ENCODE results near the gene ELANE.
"Not testable (repeated sequence)": the region's sequence is repeated elsewhere in the genome, so short reads cannot be mapped to it uniquely, and the experiment has no call there.

Gene ELANE

DNA sequence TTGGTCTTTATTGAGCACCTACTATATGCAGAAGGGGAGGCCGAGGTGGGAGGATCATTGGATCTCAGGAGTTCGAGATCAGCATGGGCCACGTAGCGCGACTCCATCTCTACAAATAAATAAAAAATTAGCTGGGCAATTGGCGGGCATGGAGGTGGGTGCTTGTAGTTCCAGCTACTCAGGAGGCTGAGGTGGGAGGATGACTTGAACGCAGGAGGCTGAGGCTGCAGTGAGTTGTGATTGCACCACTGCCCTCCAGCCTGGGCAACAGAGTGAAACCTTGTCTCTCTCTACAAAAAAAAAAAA lies 11.2 kb downstream of the ELANE start:
- DNase-seq = no peak

DNA sequence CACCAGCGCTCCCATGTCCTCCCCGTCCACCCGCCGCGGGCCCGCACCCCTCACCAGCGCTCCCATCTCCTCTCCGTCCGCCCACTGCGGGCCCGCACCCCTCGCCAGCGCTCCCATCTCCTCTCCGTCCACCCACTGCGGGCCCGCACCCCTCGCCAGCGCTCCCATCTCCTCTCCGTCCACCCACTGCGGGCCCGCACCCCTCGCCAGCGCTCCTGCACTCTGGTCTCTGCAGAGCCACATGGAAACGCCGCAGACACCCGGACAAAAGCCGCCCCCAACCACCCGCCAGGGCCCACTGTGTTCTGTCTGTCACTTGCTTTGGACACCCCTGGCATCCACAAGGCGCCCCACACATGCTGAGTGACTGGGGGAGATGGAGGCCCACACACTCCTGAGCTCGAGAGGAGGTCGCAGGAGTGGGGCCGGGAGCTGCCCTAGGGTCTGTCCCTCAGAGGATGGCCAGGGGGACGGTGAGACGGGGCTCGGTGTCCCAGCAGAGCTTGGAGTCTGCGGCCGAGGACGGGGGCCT lies 14.7 kb downstream of the ELANE start:
- no peak for DNase-seq

DNA sequence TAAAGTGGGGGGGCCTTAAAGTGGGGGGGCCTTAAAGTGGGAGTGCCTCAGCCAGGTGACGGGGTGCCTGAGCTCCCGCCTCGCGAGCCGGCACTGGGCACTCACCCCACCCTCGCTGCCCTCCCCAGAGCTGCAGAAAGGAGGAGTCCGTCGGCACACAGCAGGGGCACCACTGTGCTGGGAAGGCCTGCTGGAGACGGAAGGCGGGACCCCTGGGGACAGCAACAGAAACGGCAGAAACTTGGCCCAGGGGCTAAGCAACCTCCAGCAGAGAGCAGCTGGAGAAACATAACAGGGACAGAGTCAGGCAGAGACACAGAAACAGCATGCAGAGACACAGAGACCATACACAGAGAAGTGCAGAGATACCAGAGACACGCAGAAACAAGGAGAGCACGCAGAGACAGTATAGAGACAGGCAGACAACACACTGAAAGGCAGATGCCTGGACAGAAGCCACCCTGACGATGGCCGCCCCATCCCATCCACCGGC lies 15.2 kb downstream of the ELANE start:
- no peak for DNase-seq

DNA sequence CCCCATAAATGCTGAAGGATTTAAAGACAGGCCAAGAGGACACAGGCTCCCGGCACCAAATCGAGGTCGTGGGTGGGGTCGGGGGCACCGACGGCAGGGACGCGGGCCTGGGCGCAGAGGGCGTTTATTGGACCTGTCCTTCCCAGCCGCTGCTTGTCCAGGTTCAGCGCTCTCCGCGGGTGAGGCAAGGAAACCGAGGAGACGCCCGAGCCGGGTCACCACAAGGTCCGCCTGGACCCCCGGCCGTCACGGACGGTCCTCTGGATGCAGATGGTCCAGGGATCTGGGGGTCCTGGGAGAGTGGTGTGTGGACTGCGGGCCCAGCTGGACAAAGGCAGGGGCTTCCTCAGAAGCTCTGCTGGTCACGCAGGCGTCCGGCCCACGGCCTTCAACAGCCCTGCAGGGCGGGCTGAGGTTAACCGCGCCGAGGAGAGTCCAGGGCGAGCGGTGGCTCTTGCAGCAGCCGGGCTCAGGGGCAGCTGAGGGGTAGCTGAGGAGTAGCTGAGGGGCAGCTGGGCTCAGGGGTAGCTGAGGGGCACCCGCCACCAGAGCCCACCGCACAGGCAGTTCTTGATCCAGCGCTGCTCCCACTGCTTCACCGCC lies 15.9 kb downstream of the ELANE start:
- DNase-seq = no peak

DNA sequence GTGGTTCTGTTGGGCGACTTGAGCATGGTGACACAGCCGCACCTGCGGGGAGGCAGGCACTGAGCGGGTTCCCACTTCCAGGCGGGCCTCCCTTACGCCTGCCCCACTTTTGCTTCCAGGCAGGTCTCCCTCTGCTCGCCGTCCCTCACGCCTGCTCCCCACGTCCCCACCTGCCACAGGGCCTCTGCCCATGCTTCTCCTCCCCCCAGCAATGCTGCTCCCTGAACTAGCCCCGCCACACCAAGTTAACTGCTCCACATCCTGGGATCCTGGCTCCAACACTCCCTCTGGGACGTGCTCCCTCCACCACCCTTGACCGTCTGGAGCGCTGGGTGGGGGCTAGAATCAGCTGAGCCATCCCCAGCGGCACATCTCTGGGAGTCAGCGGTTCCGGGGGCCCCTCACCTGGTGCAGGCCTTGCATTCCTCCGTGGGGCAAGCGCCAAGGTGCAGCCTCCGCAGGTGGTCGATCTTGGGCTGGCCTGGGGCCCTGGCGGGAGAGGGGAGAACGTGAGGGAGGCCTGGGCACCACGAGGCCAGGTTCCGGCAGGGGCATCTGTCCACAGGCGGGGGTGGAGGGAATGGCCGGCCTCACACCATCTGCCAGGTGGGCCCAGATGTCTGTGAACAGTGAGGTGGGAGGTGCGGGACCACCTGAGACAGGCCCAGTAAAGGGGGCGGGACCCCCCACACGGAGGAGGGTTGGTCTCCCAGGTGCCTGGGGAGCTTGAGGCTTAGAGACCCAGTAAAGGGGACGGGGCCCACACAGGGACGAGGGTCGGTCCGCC lies 16.5 kb downstream of the ELANE start:
- DNase-seq = no peak

DNA sequence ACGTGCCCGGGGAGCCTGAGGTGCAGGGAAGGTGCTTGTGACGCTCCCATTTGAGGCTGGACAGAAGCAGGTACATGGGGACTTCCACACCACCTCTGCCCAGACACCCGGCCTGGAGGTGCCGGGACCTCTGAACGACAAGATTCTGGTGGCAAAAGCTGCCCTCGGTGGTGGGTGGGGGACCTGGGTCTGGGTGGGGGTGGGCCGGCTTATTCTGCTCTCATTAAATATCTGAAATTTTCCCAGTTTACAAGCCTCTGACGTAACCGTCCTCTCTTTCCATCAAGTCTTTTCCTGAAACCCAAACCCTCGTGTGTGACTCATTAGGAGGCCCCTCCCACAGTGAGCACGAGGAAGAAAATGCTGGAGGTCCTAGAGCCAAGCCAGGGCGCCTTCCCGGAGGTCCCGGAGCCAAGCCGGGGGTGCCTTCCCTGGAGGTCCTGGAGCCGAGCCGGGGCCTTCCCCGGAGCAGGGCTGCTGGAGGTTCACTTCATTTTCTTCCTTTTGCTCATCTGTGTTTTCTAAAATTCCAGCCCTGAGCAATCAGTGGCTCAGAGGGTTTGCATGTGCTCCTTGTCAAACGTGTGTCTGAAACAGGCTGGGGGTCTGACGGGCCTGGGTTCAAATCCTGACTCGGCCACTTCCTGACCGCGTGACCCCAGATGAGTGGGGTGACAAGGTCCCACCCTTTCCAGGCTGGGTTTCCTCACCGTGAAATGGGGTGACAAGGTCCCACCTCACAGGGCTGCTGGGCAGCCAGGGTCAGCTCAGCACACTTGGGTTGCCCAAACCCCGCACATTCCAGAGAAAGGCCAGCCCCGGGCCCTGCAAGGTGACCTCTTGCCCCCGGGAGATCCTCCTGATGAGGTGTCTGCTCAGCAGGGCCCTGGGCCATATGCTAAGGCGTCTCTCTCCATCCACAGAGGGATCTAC lies 17.4 kb downstream of the ELANE start:
- DNase-seq = no peak

DNA sequence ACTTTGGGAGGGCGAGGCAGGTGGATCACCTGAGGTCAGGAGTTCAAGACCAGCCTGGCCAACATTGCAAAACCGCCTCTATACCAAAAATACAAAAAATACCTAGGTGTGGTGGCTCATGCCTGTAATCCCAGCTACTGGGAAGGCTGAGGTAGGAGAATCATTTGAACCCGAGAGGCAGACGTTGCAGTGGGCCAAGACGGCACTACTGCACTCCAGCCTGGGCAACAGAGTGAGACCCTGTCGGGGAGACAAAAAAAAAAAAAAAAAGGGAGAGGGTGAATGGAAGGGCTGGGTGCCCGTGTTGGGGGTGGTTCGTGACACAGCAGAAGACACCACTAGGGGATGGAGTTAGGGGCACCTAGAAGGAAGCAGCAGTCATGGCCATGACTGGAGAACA lies 18.2 kb downstream of the ELANE start:
- DNase-seq = no peak

DNA sequence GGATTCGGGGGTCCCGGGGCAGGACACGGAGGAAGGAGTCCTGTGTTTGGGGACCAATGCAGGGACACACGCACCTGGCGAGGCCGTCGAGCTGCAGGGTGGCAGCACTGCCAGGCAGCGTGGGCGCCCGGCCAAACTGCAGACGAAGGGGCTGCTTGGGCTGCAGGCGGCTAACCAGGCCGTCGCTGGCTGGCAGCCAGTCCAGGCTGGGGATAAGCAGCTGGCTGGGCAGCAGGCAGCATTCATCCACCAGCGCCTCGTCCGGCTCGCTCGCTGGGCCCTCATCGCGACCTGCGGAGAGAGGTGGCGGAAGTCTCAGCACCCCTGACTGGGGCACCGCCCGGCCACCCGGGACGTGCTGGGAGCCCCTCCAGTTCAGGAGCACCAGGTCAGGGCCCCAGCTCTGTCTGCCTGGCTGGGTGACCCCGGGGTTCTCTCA lies 18.9 kb downstream of the ELANE start:
- DNase-seq = no peak

DNA sequence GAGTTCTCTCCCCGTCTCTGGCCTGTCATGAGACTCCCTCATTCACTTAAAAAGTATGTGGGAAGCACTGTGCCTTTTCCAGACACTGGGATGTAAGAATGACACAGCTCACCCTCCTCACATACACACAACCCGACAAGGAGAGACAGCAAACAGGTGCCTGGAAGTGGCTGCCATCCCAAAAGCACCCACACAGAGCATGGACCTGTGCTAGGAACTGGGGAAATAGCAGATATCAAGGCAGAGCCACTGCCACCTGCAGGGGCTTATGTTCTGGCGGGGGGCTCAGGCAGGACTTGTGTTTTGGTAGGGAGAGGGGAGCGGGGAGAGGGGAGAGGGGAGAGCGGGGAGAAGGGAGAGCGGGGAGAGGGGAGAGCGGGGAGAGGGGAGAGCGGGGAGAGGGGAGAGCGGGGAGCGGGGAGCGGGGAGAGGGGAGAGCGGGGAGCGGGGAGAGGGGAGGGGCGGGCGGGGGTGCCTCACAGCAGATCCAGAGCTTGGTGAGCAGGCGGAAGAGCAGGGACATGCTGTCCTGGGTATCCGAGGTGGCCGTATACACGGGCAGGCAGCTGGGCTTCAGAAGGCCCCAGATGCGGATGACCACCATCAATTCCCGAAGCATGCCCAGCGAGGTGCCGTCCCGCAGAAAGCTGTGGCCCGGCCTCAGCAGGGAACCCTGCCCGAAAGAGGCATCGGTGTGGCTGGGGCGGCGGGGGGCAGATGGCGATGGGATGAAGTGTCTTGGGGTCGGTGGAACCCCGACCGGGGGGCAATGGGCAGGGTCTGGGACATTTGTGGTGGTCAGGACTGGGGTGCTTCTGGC lies 19.6 kb downstream of the ELANE start:
- DNase-seq = peak in 1 of 2 donors; percentile 8

DNA sequence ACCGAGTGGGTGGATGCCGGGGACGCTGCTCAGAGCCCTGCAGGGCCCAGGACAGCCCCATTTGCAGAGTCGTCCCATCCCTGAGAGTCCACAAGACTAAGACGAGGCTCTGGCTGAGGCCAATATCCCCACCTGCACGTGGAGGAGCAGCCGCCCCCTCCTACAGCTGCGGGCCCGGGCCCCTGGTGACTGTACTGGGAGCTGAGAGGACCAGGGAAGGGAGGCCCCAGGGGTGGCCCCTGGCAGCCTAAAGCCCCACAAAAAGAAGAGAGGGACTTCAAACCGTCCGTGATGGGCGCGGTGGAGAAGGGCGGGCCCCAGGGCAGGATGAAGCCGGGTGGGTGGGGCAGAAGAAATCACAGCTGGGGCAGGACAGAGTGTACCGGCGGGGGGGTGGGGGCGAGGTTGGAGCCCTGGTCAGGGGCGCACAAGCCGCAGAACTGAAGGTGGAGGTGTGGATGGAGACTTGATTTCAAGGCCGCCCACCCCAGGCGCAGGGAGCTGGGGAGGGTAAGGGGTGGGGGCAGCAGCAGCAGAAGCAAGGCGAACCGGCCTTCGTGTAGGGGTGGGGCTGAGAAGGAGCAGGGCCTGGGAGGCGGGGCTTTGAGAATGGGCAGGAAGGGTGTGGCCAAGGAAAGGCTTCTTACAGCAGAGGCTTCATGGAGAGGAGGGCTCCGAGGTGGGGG lies 20.3 kb downstream of the ELANE start:
- DNase-seq = no peak

DNA sequence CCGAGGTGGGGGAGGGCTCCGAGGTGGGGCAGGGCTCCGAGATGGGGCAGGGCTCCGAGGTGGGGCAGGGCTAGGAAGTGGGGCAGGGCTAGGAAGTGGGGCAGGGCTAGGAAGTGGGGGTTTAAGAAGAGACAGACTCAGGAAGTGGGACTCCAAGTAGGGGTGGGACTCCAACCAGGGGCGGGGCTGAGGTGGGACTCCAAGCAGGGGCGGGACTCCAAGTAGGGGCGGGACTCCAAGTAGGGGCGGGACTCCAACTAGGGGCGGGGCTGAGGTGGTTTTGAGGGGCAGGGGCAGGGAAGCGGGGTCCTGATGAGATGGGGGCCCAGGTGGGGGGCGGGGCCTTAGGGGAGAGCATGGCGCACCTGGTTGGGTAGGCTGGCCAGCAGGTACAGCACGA lies 21.0 kb downstream of the ELANE start:
- DNase-seq = no peak

DNA sequence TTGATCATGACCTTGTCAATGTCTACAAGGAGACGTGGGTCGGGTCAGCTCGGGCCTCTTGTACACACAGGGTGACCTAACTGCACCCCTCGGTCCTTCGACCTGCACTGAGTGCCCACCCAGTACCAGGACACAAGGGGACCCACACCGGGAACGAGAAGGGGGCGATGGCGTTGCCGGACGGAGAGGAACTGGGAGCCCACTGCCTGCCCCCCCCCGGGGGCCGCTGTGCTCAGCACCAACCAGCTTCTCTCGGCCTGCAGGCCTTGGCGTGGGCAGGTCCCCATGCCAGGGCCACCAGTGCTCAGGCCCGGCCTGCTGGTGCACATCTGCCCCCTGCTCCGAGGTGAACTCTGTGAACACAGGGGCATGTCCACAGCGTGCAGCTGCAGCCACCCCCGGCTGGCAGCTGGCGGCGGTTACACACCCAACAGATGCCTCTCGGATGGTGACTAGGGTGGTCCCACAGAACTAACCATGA lies 21.5 kb downstream of the ELANE start:
- DNase-seq = no peak

DNA sequence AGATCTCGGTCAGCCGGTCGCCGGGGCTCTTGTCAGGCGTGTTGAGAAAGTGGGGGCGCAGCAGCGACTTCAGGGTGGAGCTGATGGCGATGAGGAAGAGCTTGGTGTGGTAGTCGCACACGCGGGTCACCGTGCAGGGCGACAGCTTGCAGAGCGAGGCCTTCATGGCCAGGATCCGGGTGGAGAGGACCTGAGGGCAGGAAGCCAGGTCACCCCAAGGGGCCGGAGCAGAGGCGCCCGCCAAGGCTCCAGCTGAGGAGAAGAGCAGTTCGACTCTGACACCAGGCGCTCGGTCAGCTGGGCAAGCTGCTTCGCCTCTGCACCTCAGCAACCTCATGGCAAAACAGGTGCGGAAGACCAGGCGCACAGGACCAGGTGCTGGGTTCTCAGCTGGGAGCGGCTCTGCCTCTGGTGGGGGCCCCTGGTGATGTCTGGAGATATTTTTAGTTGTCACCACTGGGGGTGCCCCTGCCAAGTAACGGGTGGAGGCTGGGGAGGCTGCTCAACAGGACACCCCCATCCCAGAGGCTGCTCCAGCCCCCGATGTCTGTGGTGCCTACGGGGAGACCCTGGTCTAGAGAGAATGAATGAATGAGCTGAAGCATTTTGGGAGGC lies 23.3 kb downstream of the ELANE start:
- DNase-seq = no peak

DNA sequence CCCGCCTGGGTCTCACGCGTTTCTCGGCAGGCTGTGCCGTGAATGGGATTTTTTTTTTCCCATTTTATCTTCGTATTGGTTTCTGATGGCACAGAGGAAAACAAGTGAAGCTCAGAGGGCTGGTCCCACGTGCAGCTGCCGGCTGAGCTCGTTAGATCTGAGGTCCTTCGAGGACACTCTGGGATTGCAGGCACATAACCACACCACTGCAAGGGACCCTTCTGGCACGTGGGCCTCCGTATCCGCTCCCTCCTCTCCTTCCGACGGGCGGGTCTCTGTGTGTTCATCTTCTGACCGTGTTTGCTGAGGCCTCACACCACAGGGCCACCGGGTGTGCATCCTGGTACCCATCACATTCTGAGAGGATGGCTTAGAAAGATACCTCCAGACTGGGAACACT lies 24.0 kb downstream of the ELANE start:
- no peak for DNase-seq

DNA sequence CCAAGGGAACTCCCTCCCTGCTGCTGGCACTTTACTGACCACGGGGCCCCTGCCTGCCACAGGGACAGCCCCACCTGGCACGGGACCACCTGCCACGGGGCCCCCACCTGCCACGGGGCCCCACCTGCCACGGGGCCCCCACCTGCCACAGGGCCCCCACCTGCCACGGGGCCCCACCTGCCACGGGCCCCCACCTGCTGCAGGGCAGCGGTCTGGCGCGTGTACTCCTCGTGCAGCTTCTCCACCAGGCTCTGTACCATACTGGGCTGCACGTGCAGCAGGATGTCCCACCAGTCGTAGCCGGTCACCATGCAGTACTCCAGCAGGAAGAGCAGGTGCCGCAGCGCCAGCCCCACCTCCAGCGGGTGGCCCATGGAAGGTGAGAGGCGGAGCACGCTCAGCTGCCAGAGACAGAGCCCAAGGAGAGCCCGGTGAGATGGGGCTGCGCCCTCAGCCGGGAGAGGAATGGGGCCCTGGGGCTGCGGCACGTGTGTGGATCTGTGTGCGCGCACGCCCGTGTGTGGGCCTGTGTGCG lies 24.7 kb downstream of the ELANE start:
- DNase-seq = no peak

DNA sequence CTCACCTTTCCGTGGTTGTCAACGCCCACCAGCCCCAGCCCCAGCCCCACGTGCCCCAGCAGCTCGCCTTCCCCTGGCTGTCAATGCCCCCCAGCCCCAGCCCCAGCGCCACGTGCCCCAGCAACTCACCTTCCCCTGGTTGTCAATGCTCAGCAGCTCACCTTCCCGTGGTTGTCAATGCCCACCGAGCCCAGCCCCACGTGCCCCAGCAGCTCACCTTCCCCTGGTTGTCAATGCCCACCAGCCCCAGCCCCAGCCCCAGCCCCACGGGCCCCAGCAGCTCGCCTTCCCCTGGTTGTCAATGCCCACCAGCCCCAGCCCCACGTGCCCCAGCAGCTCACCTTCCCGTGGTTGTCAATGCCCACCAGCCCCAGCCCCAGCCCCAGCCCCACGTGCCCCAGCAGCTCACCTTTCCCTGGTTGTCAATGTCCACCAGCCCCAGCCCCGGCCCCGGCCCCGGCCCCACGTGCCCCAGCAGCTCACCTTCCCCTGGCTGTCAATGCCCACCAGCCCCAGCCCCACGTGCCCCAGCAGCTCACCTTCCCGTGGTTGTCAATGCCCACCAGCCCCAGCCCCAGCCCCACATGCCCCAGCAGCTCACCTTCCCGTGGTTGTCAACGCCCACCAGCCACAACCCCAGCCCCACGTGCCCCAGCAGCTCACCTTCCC lies 26.0 kb downstream of the ELANE start:
- DNase-seq = not testable (repeated sequence)

DNA sequence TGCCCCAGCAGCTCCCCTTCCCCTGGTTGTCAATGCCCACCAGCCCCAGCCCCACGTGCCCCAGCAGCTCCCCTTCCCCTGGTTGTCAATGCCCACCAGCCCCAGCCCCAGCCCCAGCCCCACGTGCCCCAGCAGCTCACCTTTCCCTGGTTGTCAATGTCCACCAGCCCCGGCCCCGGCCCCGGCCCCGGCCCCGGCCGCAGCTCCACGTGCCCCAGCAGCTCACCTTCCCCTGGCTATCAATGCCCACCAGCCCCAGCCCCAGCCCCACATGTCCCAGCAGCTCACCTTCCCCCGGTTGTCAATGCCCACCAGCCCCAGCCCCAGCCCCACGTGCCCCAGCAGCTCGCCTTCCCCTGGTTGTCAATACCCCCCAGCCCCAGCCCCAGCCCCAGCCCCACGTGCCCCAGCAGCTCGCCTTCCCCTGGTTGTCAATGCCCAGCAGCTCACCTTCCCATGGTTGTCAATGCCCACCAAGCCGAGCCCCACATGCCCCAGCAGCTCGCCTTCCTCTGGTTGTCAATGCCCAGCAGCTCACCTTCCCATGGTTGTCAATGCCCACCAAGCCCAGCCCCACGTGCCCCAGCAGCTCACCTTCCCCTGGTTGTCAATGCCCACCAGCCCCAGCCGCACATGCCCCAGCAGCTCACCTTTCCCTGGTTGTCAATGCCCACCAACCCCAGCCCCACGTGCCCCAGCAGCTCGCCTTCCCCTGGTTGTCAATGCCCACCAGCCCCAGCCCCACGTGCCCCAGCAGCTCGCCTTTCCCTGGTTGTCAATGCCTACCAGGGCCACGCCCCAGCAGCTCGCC lies 26.9 kb downstream of the ELANE start:
- DNase-seq = not testable (repeated sequence)

DNA sequence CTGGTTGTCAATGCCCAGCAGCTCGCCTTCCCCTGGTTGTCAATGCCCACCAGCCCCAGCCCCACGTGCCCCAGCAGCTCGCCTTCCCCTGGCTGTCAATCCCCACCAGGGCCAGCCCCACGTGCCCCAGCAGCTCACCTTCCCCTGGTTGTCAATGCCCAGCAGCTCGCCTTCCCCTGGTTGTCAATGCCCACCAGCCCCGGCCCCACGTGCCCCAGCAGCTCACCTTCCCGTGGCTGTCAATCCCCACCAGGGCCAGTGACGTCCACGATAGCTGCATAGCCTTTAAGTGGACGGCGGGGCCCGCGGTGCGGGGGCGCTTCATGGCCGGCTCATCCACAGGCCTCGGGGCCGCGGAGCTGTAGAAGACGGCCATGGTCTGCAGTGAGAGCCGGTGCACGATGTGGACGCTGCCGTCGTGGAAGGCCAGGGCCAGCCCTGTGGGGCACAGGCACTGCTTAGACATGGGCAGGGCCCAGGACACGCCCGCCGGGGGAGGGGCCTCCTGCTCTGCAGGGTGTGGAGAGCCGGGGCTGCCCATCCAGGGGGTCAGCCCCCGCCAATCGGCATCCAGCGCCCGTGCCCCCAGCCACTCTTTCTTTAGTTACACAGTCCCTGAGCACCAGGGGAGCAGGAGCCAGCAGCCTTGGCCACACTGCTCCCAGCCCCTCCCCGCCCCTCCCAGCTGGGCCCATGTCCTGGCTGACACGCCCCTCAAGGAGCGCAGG lies 27.8 kb downstream of the ELANE start:
- DNase-seq = no peak
